ENCODE measurements around the gene MIOX.
"Not testable (repeated sequence)": the region's sequence is repeated elsewhere in the genome, so short reads cannot be mapped to it uniquely, and the experiment has no call there.

Gene MIOX

DNA sequence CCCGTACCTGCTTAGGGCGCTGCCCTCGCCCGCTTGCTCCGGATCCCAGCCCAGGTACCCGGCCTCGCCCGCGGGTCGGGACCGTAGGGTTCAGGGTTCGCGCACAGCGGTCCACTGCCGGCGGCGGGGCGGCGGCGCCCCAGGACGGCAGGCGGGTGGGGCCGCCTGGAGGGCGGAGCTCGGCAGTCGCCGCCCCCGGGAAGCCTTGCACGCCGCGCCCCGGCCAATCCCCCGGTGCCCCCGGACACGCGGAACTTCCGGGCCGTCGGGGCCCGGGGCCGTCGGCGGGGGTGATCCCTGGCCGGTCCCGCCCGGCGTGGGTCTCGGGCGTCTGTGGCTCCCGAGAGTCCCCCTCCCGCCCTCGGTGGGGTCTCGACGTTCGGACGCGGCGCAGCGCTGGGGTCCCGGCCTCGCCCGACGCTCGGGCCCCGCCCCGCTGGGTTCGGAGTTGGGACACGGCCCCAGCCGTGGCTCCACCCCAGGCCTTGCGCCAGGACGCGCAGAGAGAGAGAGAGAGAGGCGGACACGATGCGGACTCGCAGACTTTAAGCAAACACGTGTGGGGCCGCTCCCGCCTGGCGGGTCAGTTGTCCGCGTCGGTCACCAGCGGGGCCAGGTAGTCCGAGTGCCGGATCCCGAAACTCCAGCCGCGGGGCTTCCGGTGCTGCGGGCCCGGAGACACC is 43.4 kb downstream of the MIOX start, which contains the start of gene TYMP:
TYMP (minus strand) TSS at position 116 of the 683 bp plus-strand sequence. CDS start 303 bp downstream, outside the sequence.
- no peak for DNase-seq (ENCODE audit: low read depth)

DNA sequence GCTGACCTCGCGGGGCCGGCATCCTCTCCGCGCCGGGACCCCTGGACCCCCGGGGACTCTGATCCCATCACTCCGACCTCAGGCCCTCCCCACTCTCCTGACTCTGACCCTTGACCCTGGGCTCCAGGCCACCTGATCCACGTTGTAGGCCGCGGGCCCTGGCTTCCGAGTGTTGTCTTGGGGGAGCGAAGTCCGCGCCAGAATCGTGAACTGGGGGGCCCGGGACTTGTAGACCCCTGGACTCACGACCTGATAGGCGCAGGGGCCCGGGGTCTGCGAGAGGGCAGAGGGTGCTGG is 43.9 kb downstream of the MIOX start:
- no peak for DNase-seq (ENCODE audit: low read depth)

DNA sequence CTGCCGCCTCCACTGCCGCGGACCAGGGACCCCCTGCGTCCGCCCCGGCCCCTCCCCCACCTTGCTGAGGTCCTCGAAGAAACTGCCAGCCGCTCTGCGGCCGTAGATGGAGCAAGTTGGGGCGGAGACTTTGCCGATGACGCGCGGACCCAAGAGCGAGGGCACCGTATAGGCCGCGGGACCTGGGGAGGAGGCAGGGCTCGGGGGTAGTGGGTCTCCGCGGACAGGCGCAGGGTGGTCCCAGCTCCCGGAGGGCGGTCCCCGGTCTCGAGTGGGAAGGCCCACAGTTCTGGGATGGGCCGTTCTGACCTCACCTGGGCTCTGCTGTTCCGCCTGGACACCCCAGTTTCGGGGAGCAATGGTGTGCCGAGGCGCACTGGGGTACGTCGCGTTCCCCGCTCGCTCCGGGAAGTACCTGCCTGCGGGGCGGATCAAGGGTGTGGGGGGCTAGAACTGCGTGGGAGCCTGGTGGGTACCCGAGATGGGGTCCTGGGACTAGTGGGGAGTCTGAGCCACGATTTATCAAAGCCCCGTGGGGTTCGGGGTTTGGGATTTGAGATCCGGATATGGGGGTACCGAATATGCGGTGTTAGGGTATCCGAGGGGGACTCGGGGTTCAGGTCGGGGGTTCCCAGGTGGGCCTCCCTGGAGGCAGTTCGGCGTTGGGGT is 44.4 kb downstream of the MIOX start:
- peak; percentile 68 for DNase-seq (ENCODE audit: low read depth)

DNA sequence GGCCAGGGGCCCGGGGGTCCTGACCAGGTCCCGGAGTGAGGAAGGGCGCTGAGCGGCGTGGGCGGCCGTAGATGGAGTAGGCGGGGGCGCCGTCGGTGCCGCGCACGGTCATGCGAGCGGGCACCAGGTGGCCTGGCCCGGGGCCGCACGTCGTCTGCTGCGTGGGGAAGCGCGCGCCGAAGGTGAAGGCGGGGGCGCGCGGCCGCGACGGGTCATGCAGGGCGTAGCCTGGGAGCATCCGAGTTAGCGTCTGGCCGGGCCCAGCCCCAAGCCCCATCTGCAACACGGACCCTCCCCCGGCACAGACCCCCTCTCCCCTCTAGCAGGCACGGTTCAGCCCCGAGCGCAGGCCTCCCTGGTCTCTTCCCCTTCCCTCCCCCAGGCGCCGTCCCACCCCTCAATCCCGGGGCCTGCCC is 44.9 kb downstream of the MIOX start:
- peak; percentile 40 for DNase-seq (ENCODE audit: low read depth)

DNA sequence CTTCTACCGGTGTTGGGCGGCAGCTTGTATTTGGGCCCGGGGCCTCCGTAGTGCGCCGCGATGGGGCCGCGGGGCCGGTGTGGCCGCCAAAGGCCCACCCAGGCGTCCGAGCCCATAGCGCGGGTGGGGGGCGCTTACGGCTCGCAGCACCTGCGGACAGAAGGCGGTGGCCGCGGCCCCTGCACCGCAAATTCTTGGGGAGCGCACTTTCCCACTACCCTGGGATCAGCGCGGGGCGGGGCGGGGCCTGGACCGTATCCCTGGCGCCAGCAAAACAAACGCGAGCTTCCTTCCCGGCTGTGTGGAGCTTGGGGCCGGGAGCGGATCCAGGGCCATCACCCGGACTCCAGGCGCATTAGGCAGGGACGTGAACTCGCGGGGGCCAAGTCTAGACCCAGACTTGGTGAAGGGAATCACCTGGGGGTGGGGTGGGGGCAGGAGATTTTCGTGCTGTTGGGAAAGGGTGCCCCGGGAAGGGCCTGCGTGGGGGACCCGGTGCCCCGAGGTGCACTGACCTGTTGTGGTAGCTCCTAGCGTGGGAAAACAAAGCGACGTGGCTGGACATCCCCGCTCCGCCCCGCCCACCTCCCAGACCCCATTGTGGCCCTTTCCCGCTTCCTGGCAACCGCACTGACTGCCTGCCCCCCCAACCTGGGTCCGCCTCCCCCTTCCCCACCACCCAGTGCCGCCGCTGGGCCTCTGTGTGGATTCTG is 45.5 kb downstream of the MIOX start:
- no peak for DNase-seq (ENCODE audit: low read depth)

DNA sequence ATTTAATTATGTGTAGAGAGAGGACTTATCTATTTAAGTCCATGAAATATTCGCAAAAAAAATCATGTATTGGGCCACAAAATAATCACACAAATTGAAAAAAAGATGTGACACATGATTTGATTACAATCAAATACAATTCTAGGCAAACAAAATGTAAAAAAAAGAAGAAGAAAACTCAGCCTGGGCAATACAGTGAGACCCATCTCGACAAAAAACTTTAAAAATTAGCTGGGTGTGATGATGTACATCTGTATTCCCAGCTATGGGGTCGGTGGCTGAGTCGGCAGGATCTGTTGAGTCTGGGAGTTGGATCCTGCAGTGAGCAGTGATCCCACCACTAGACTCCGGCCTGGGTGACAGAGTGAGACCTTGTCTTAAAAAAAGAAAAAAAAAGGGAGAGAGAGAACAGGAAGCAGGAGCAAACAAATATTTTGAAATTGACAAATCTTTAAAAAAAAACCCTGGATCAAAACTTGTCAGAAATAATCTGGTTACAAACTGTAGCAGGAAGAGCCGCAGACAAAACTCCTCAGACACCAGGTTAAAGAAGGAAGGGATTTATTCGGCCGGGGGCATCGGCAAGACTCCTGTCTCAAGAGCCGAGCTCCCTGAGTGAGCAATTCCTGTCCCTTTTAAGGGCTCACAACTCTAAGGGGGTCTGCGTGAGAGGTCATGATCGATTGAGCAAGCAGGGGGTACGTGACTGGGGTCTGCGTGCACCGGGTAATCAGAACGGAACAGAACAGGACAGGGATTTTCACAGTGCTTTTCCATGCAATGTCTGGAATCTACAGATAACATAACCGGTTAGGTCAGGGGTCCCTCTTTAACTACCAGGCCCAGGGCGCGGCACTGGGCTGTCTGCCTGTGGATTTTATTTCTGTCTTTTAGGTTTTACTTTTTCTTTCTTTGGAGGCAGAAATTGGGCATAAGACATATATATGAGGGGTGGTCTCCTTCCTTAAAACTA is 46.5 kb downstream of the MIOX start:
- no peak for DNase-seq (ENCODE audit: low read depth)

DNA sequence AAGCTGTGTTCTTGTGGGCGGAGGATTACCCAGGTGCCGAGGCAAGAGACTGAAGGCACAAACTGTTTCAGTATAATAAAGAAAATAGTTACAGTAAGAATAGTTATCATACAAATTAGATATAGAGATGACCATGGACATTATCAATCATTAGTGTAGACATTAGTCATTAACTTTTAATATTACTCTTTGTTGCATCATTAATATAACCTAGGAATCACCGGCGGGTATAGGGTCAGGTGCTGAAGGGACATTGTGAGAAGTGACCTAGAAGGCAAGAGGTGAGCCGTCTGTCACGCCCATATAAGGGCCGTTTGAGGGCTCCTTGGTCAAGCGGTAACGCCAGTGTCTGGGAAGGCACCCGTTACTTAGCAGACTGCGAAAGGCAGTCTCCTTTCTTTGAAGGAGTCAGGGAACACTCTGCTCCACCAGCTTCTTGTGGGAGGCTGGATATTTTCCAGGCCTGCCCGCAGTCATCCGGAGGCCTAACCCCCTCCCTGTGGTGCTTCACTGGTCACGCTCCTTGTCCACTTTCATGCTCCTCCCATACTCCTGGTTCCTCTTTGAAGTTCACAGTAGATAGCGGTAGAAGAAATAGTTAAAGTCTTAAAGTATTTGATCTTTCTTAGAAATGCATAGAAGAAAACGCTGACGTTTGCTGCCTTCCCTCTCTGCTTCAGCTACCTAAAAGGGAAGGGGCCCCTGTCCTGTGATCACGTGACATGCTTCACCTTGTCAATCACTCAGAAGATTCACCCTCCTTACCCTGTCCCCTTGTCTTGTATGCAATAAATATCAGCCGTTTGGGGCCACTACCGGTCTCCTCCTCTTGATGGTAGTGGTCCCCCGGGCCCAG is 47.4 kb downstream of the MIOX start:
- not testable (repeated sequence) for DNase-seq (ENCODE audit: low read depth)

DNA sequence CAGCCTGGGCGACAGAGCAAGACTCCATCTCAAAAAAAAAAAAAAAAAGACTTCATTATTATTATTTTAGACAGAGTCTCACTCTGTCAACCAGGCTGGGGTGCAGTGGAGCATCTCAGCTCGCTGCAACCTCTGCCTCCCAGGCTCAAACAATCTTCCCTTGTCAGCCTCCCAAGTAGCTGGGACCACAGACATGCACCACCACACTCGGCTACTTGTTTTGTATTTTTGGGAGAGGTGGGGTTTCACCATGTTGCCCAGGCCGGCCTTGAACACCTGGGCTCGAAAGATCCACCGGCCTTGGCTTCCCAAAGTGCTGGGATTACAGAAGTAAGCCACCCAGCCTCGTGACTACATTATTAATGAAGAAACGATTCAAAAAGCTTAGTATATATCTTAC is 48.5 kb downstream of the MIOX start:
- no peak for DNase-seq (ENCODE audit: low read depth)

DNA sequence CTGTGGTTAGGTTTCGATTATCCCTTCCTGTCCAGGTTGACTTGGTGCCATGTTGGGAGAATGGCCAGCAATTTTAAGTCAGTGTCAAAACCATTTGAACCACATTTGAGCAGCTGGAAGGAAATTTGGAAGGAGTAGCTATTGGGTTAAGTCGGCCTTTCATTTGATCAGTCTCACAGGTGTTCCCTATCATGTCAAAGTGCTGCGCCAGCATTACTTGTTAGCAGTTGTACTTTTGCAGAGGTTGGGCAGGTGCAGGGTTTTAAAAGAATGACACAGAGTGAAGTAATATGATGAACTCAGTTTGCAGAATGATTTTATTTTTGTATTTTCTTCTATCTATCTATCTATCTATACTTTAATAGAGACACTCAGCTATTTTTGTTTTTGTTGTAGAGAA is 49.6 kb downstream of the MIOX start:
- no peak for DNase-seq (ENCODE audit: low read depth)

DNA sequence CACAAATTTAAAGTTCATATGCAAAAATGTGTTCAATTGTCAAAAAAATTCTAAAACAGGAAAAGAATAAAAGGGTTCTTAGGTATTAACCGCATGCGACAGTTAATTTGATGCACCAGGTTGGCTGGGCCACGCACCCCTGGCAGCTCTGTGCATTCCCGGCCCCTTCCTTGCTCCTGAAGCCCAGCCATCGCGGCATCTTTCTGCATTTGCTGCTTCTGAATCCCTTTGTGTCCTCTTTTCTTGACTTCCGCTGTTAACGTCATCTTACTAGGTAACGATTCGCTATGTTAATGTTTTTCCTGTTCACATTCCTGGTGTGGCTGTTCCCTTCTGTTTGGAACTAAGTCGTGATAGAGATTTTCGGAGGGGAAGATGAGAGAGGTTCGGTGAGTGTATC is 51.1 kb downstream of the MIOX start:
- DNase-seq (ENCODE audit: low read depth), result no peak

Data from stimulated activated CD8-positive, alpha-beta memory T cell treated with anti-CD3 and anti-CD28 coated beads, Interleukin-15, amount 100 ng/mL, for 1 hour (primary cell).